ENCODE data around the gene LDB3. TPM values are rescaled to one million over a fixed set of nuclear protein-coding genes. Genes with fewer than 3 reads are reported as not detected.

LDB3 gene
- total RNA-seq, 1 donor from 2014 or later = 0.22 TPM

- H3K4me1 Mint-ChIP-seq = peaks cover 16% of the 10 kb centered on the region
- no peak overlapping the region for H3K4me3 Mint-ChIP-seq
- no peak overlapping the region for H3K27ac Mint-ChIP-seq
- DNase-seq (ENCODE audit: low spot score in 2 of 2, unreplicated experiment in 2 of 2) = no peak
- no peak for TF ChIP-seq CTCF (IDR thresholded peaks at IDR 0.05; ENCODE audit: unreplicated experiment)
- no peaks in the 10 kb centered on the region for H3K9me3 Mint-ChIP-seq
- H3K27me3 Mint-ChIP-seq (ENCODE audit: low read depth) = peaks cover 4% of the 10 kb centered on the region
- no peaks in the 10 kb centered on the region for H3K36me3 Mint-ChIP-seq
These were observed 47.5 kb downstream of the LDB3 start for GRCh38 chr10:86715836-86716235.

- Mint-ChIP-seq H3K4me1 (peaks cover 14% of the 10 kb centered on the region), H3K9me3 (no peaks in the 10 kb centered on the region), H3K36me3 (no peaks in the 10 kb centered on the region), H3K27ac (no peak overlapping the region), H3K27me3 (ENCODE audit: low read depth) (peaks cover 9% of the 10 kb centered on the region), H3K4me3 (no peak overlapping the region)
- no peak for DNase-seq (ENCODE audit: low spot score in 2 of 2, unreplicated experiment in 2 of 2)
- TF ChIP-seq CTCF (IDR thresholded peaks at IDR 0.05; ENCODE audit: unreplicated experiment) = no peak
These were observed 48.2 kb downstream of the LDB3 start for GRCh38 chr10:86716466-86716865.

GRCh38 chr10:86718556-86718955 is 50.2 kb downstream of the LDB3 start:
- peaks cover 9% of the 10 kb centered on the region for H3K27me3 Mint-ChIP-seq (ENCODE audit: low read depth)
- H3K27ac Mint-ChIP-seq = no peak overlapping the region
- H3K36me3 Mint-ChIP-seq = no peaks in the 10 kb centered on the region
- DNase-seq (ENCODE audit: low spot score in 2 of 2, unreplicated experiment in 2 of 2) = no peak
- H3K4me3 Mint-ChIP-seq = no peak overlapping the region
- TF ChIP-seq CTCF (IDR thresholded peaks at IDR 0.05; ENCODE audit: unreplicated experiment) = no peak
- H3K9me3 Mint-ChIP-seq = no peaks in the 10 kb centered on the region
- H3K4me1 Mint-ChIP-seq = peaks cover 10% of the 10 kb centered on the region

GRCh38 chr10:86721232-86721631 is 52.9 kb downstream of the LDB3 start:
- peaks cover 12% of the 10 kb centered on the region for H3K27me3 Mint-ChIP-seq (ENCODE audit: low read depth)
- TF ChIP-seq CTCF (IDR thresholded peaks at IDR 0.05; ENCODE audit: unreplicated experiment) = no peak
- DNase-seq (ENCODE audit: low spot score in 2 of 2, unreplicated experiment in 2 of 2) = no peak
- H3K9me3 Mint-ChIP-seq = no peaks in the 10 kb centered on the region
- H3K4me3 Mint-ChIP-seq = no peak overlapping the region
- H3K36me3 Mint-ChIP-seq = no peaks in the 10 kb centered on the region
- H3K27ac Mint-ChIP-seq = no peak overlapping the region
- H3K4me1 Mint-ChIP-seq = no peaks in the 10 kb centered on the region

GRCh38 chr10:86723009-86723408 is 54.7 kb downstream of the LDB3 start:
- Mint-ChIP-seq H3K4me1 (no peaks in the 10 kb centered on the region), H3K36me3 (no peaks in the 10 kb centered on the region), H3K27ac (no peak overlapping the region), H3K27me3 (ENCODE audit: low read depth) (peaks cover 12% of the 10 kb centered on the region), H3K9me3 (no peaks in the 10 kb centered on the region), H3K4me3 (no peak overlapping the region)
- TF ChIP-seq CTCF (IDR thresholded peaks at IDR 0.05; ENCODE audit: unreplicated experiment) = no peak
- no peak for DNase-seq (ENCODE audit: low spot score in 2 of 2, unreplicated experiment in 2 of 2)

GRCh38 chr10:86724445-86724844 is 56.1 kb downstream of the LDB3 start:
- DNase-seq (ENCODE audit: low spot score in 2 of 2, unreplicated experiment in 2 of 2) = no peak

More at GRCh38 chr10:86724445-86724844, 56.1 kb downstream of the LDB3 start:
- Mint-ChIP-seq H3K27me3 (ENCODE audit: low read depth) (peaks cover 12% of the 10 kb centered on the region), H3K4me3 (no peak overlapping the region), H3K27ac (no peak overlapping the region), H3K9me3 (no peaks in the 10 kb centered on the region), H3K4me1 (no peaks in the 10 kb centered on the region), H3K36me3 (no peaks in the 10 kb centered on the region)
- TF ChIP-seq CTCF (IDR thresholded peaks at IDR 0.05; ENCODE audit: unreplicated experiment) = no peak

Data from mesothelial cell of epicardium (in vitro differentiated cells).